ENCODE results near the gene LGI2.

DNA sequence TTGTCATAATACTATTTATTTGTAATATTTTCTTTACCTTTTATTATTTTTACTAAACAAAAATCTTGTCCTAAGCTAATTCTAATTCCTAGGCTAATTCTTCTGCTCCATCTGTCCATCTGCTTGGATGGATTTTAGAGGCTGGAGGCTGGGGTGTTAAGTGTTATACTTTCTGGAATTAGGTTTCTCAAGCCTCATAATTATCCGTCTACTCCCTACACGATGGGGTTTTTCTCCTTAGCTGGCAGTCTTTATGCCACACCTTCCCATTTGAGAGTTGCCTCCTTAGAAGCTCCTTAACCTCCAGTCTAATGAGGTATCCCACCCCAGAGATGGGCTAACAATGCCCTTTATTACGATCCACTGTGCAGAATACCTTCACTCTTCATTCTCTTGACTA is 37.6 kb upstream of the LGI2 start:
- TF ChIP-seq, protein P1, sequence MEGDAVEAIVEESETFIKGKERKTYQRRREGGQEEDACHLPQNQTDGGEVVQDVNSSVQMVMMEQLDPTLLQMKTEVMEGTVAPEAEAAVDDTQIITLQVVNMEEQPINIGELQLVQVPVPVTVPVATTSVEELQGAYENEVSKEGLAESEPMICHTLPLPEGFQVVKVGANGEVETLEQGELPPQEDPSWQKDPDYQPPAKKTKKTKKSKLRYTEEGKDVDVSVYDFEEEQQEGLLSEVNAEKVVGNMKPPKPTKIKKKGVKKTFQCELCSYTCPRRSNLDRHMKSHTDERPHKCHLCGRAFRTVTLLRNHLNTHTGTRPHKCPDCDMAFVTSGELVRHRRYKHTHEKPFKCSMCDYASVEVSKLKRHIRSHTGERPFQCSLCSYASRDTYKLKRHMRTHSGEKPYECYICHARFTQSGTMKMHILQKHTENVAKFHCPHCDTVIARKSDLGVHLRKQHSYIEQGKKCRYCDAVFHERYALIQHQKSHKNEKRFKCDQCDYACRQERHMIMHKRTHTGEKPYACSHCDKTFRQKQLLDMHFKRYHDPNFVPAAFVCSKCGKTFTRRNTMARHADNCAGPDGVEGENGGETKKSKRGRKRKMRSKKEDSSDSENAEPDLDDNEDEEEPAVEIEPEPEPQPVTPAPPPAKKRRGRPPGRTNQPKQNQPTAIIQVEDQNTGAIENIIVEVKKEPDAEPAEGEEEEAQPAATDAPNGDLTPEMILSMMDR (IDR thresholded peaks at IDR 0.05; ENCODE audit: poor library complexity), result no peak
- no peak for TF ChIP-seq EZH2 (IDR thresholded peaks at IDR 0.05; ENCODE audit: borderline replicate concordance)
- no peak for TF ChIP-seq EZH2phosphoT487 (IDR thresholded peaks at IDR 0.05; ENCODE audit: low read depth, severe bottlenecking, unreplicated experiment)
